Ishikawa (cell line): ENCODE measurements around the gene ZYX.

ENCODE experiments used
- EGR1 ChIP-seq: IDR thresholded peaks from 2 replicates; pipeline ENCODE4 v1.6.1; 2012
- EP300 ChIP-seq: IDR thresholded peaks from 2 replicates; pipeline ENCODE4 v1.6.1; 2012; ENCODE audit warnings: borderline replicate concordance
- REST ChIP-seq: IDR thresholded peaks from 2 replicates; pipeline ENCODE4 v1.6.1; 2012; ENCODE audit warnings: low read depth, mild to moderate bottlenecking
- YY1 ChIP-seq: IDR thresholded peaks from 2 replicates; pipeline ENCODE4 v1.6.1; 2012; ENCODE audit warnings: low read depth

- TF ChIP-seq EP300: no peak
- TF ChIP-seq REST: no peak
- no peak for TF ChIP-seq YY1
- TF ChIP-seq EGR1: no peak
These were observed 26.4 kb downstream of the ZYX start for GRCh38 chr7:143407287-143408251.
